ENCODE measurements around the gene IFFO2.

IFFO2 gene

DNA sequence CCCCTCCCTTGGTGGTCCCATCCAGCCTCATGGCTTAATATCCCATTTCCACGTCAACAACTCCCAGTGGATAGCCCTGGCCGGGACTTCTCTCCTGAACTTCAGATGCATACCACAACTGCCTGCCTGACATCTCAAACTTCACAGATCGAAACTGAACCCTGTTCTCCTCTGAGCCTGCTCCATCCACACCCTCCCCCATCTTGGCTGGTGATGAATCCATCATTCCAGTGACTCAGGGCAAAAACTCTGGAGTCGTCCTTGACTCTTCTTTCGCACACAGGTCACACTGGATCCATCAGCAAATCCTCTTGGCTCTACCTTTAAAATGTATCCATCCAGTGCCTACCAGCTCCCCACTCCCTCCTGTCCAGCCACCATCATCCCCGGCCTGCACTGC lies 100.9 kb downstream of the IFFO2 start:
- DNase-seq (ENCODE audit: low read depth): no peak
- TF ChIP-seq, protein P1, sequence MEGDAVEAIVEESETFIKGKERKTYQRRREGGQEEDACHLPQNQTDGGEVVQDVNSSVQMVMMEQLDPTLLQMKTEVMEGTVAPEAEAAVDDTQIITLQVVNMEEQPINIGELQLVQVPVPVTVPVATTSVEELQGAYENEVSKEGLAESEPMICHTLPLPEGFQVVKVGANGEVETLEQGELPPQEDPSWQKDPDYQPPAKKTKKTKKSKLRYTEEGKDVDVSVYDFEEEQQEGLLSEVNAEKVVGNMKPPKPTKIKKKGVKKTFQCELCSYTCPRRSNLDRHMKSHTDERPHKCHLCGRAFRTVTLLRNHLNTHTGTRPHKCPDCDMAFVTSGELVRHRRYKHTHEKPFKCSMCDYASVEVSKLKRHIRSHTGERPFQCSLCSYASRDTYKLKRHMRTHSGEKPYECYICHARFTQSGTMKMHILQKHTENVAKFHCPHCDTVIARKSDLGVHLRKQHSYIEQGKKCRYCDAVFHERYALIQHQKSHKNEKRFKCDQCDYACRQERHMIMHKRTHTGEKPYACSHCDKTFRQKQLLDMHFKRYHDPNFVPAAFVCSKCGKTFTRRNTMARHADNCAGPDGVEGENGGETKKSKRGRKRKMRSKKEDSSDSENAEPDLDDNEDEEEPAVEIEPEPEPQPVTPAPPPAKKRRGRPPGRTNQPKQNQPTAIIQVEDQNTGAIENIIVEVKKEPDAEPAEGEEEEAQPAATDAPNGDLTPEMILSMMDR (IDR thresholded peaks at IDR 0.05; ENCODE audit: control insufficient read depth, insufficient read depth, low read depth, low read length, missing control alignments): no peak
- no peak overlapping the region for H3K4me3 ChIP-seq (ENCODE audit: control insufficient read depth, low read depth, low read length)

DNA sequence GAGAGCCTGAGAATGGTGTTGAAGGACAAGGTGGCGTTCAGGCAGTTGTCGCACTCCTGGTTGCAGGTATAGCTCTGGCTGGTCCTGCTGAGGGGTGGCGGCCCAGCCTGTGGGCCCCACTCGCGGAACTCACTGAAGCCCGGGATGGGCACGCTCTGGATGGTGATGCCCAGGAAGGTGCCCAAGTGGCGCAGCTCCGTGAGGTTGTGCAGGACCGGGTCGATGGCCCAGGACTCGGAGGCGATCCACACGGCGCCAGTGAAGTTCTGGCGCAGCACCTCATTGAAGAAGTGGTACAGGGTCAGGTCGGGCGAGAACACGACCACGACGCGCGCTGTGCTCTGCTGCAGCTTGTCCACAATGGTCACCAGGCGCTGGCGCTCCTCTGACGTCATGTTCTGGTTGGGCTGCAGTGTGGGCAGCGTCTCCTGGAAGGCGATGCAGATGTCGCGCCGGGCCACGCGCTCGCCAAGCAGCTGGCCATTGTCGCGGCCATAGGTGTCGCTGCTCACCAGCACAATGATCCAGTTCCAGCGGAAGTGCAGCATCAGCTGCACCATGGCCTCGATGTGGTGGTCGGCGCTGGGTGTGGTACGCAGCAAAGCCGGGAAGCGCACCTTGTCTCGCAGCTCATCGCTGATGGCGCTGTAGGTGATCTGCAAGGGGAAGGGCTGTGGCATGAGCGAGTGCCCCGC lies 102.0 kb downstream of the IFFO2 start:
- TF ChIP-seq, protein P1 (IDR thresholded peaks at IDR 0.05; ENCODE audit: control insufficient read depth, insufficient read depth, low read depth, low read length, missing control alignments): no peak
- no peak overlapping the region for H3K4me3 ChIP-seq (ENCODE audit: control insufficient read depth, low read depth, low read length)
- no peak for DNase-seq (ENCODE audit: low read depth)
